GM23338 (cell line): ENCODE measurements around the gene HDAC5. TPM values are rescaled to one million over a fixed set of nuclear protein-coding genes. Genes with fewer than 3 reads are reported as not detected.
"Not testable (repeated sequence)": the region's sequence is repeated elsewhere in the genome, so short reads cannot be mapped to it uniquely, and the experiment has no call there.

Source experiments
- ATAC-seq: fragments of 200-7000 bp; cut with Tn5 transposase; 3 replicates; pipeline ENCODE4 v1.9.1; 2020
- DNase-seq: peaks from one replicate; pipeline ENCODE4 v3.0.0-alpha.2; 2015; ENCODE audit warnings: low spot score
- H2AFZ ChIP-seq: fragments of 200-600 bp; sonication (generic); 2 replicates; pipeline ENCODE4 v1.8.0; 2016; ENCODE audit warnings: antibody characterized with exemption, mild to moderate bottlenecking, moderate library complexity
- H3F3A ChIP-seq: fragments of 200-600 bp; sonication (generic); replicated peaks from 2 replicates; pipeline ENCODE4 v1.8.0; 2017; ENCODE audit warnings: antibody characterized with exemption, mixed run types, low read depth
- H3K27ac ChIP-seq: fragments of 200-600 bp; sonication (generic); 2 replicates; pipeline ENCODE4 v1.6.1; 2016; ENCODE audit warnings: low read depth
- H3K27me3 ChIP-seq: fragments of 200-600 bp; sonication (generic); 2 replicates; pipeline ENCODE4 v1.8.0; 2016; ENCODE audit warnings: mild to moderate bottlenecking, mixed run types, moderate library complexity; ENCODE audit not compliant: insufficient read depth
- H3K36me3 ChIP-seq: fragments of 200-600 bp; sonication (generic); 2 replicates; pipeline ENCODE4 v1.8.0; 2016; ENCODE audit warnings: mild to moderate bottlenecking; ENCODE audit not compliant: insufficient read depth
- H3K4me1 ChIP-seq: fragments of 200-600 bp; sonication (generic); 2 replicates; pipeline ENCODE4 v1.8.0; 2016; ENCODE audit warnings: mild to moderate bottlenecking, moderate library complexity; ENCODE audit not compliant: insufficient read depth
- H3K4me2 ChIP-seq: fragments of 200-600 bp; sonication (generic); 2 replicates; pipeline ENCODE4 v1.7.1; 2017; ENCODE audit warnings: mixed run types
- H3K4me3 ChIP-seq: fragments of 200-600 bp; sonication (generic); 2 replicates; pipeline ENCODE4 v1.6.1; 2016; ENCODE audit warnings: mixed run types
- H3K79me2 ChIP-seq: fragments of 200-600 bp; sonication (generic); replicated peaks from 2 replicates; pipeline ENCODE4 v1.8.0; 2017; ENCODE audit warnings: mild to moderate bottlenecking; ENCODE audit not compliant: insufficient read depth
- H3K9me2 ChIP-seq: fragments of 200-600 bp; sonication (generic); 2 replicates; pipeline ENCODE4 v1.8.0; 2017; ENCODE audit not compliant: insufficient read depth
- H4K20me1 ChIP-seq: fragments of 200-600 bp; sonication (generic); replicated peaks from 2 replicates; pipeline ENCODE4 v1.8.0; 2017; ENCODE audit warnings: mild to moderate bottlenecking; ENCODE audit not compliant: insufficient read depth
- H3K27ac Mint-ChIP-seq: 2 replicates; pipeline ENCODE4 v1.8.0; 2020; ENCODE audit warnings: inconsistent platforms, mild to moderate bottlenecking, moderate library complexity, mixed read lengths
- H3K27me3 Mint-ChIP-seq: 3 replicates; pipeline ENCODE4 v1.8.0; 2022; ENCODE audit warnings: low read depth, mild to moderate bottlenecking, moderate library complexity, mixed read lengths, inconsistent platforms; ENCODE audit not compliant: insufficient read depth, poor library complexity
- H3K36me3 Mint-ChIP-seq: 3 replicates; pipeline ENCODE4 v1.8.0; 2021; ENCODE audit warnings: low read depth, mild to moderate bottlenecking, inconsistent platforms, moderate library complexity, mixed read lengths
- H3K4me1 Mint-ChIP-seq: 3 replicates; pipeline ENCODE4 v1.8.0; 2020; ENCODE audit warnings: mild to moderate bottlenecking, inconsistent platforms, mixed read lengths
- H3K4me3 Mint-ChIP-seq: 3 replicates; pipeline ENCODE4 v1.8.0; 2021; ENCODE audit warnings: moderate library complexity, mild to moderate bottlenecking, inconsistent platforms, mixed read lengths
- H3K9me3 Mint-ChIP-seq: 3 replicates; pipeline ENCODE4 v1.8.0; 2020; ENCODE audit warnings: moderate library complexity, mild to moderate bottlenecking, inconsistent platforms, mixed read lengths
- CREB1 ChIP-seq: fragments of 250-450 bp; sonication (Bioruptor Pico); IDR thresholded peaks from 2 replicates; pipeline ENCODE4 v1.5.0; 2020; ENCODE audit warnings: low read depth, mild to moderate bottlenecking, moderate library complexity
- EZH2phosphoT487 ChIP-seq: fragments of 200-600 bp; sonication (generic); IDR thresholded peaks from one replicate; pipeline ENCODE4 v1.8.1; 2018; ENCODE audit warnings: antibody characterized with exemption; ENCODE audit not compliant: unreplicated experiment
- NANOG ChIP-seq: IDR thresholded peaks from 2 replicates; pipeline ENCODE4 v1.6.1; 2016; ENCODE audit warnings: antibody characterized with exemption, borderline replicate concordance
- STAT1 ChIP-seq: IDR thresholded peaks from one replicate; pipeline ENCODE4 v1.6.1; 2016; ENCODE audit warnings: antibody characterized with exemption; ENCODE audit not compliant: unreplicated experiment
- ZNF331 ChIP-seq: fragments of 250-450 bp; sonication (Bioruptor Pico); IDR thresholded peaks from 2 replicates; pipeline ENCODE4 v1.5.0; 2020; ENCODE audit warnings: low read depth, mild to moderate bottlenecking, moderate library complexity
- polyA plus RNA-seq: library from polyadenylated mRNA; unstranded; fragments of >200 nt; fragmentation: Nextera tagmentation; extraction: Ambion mirVana; gene quantifications from 2 replicates; pipeline ENCODE4 v1.2.1, GENCODE V29; 2016
- total RNA-seq: library from RNA; depleted of rRNA; stranded (reverse); fragments of >200 nt; shearing (Covaris generic); gene quantifications from 2 replicates; pipeline ENCODE4 v1.2.3, GENCODE V29; 2014
- TF ChIP-seq, protein P1 (sequence below): fragments of 250-450 bp; sonication (Bioruptor Pico); IDR thresholded peaks from 2 replicates; pipeline ENCODE4 v1.5.0; 2020; ENCODE audit warnings: mild to moderate bottlenecking, moderate library complexity
- TF ChIP-seq, protein P2 (sequence below), 2 experiments: fragments of 200-600 bp in 1 of 2; sonication (generic) in 1 of 2; conservative IDR thresholded peaks; 2 replicates each; pipeline versions ENCODE4 v1.5.1 to v1.6.1; 2016 to 2017; ENCODE audit warnings: antibody characterized with exemption in 2 of 2, low read depth in 2 of 2, mild to moderate bottlenecking in 2 of 2, moderate library complexity in 1 of 2

Gene HDAC5
- total and polyA plus RNA-seq, 2 experiments from 2014 or later: 16.9 to 71.1 TPM

DNA sequence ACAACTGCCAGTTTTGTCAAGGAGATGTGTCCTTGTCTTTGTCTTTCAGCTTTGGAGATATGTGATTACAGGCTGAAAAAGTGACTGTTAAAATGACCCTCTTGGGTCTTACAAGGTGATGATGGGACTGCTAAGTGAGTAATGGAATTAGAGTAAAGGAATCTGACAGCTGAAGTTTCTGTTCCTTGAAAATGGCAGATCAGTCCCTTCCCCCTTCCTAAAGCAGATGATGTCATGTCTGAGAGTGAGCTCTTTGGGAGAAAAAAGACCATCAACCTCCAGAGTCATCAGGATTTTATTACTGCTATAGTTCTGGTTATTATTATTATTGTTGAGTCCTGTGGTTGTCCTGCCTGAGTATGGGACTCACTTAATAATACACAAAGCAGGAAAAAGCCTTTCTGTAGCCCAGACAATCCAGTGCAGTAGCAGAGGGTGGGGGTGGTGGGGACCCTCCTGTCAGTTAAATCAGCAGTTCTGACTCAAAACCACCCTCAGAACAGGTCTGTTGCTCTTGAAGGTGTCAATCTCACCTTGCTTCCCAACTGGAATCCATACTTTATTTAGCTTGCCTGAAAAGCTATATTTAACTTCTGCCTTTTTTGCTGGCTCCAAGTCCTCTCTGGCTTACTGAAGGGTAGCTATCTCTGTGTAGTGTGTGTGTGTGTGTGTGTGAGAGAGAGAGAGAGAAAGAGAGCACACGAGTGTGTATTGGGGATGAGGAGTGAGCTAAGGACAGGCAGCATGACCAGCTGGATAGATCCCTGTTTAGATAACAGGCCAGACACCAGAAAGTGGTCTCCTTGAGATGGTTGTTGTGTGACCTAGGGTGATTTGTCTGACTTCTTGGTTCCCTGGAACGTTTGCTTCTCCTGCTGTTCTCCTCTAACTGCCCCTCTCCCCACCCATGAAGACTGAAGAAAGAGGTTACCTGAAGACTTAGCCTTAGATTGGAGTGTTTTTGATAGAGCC is 23.2 kb upstream of the HDAC5 start (continued):
- TF ChIP-seq, protein P1, sequence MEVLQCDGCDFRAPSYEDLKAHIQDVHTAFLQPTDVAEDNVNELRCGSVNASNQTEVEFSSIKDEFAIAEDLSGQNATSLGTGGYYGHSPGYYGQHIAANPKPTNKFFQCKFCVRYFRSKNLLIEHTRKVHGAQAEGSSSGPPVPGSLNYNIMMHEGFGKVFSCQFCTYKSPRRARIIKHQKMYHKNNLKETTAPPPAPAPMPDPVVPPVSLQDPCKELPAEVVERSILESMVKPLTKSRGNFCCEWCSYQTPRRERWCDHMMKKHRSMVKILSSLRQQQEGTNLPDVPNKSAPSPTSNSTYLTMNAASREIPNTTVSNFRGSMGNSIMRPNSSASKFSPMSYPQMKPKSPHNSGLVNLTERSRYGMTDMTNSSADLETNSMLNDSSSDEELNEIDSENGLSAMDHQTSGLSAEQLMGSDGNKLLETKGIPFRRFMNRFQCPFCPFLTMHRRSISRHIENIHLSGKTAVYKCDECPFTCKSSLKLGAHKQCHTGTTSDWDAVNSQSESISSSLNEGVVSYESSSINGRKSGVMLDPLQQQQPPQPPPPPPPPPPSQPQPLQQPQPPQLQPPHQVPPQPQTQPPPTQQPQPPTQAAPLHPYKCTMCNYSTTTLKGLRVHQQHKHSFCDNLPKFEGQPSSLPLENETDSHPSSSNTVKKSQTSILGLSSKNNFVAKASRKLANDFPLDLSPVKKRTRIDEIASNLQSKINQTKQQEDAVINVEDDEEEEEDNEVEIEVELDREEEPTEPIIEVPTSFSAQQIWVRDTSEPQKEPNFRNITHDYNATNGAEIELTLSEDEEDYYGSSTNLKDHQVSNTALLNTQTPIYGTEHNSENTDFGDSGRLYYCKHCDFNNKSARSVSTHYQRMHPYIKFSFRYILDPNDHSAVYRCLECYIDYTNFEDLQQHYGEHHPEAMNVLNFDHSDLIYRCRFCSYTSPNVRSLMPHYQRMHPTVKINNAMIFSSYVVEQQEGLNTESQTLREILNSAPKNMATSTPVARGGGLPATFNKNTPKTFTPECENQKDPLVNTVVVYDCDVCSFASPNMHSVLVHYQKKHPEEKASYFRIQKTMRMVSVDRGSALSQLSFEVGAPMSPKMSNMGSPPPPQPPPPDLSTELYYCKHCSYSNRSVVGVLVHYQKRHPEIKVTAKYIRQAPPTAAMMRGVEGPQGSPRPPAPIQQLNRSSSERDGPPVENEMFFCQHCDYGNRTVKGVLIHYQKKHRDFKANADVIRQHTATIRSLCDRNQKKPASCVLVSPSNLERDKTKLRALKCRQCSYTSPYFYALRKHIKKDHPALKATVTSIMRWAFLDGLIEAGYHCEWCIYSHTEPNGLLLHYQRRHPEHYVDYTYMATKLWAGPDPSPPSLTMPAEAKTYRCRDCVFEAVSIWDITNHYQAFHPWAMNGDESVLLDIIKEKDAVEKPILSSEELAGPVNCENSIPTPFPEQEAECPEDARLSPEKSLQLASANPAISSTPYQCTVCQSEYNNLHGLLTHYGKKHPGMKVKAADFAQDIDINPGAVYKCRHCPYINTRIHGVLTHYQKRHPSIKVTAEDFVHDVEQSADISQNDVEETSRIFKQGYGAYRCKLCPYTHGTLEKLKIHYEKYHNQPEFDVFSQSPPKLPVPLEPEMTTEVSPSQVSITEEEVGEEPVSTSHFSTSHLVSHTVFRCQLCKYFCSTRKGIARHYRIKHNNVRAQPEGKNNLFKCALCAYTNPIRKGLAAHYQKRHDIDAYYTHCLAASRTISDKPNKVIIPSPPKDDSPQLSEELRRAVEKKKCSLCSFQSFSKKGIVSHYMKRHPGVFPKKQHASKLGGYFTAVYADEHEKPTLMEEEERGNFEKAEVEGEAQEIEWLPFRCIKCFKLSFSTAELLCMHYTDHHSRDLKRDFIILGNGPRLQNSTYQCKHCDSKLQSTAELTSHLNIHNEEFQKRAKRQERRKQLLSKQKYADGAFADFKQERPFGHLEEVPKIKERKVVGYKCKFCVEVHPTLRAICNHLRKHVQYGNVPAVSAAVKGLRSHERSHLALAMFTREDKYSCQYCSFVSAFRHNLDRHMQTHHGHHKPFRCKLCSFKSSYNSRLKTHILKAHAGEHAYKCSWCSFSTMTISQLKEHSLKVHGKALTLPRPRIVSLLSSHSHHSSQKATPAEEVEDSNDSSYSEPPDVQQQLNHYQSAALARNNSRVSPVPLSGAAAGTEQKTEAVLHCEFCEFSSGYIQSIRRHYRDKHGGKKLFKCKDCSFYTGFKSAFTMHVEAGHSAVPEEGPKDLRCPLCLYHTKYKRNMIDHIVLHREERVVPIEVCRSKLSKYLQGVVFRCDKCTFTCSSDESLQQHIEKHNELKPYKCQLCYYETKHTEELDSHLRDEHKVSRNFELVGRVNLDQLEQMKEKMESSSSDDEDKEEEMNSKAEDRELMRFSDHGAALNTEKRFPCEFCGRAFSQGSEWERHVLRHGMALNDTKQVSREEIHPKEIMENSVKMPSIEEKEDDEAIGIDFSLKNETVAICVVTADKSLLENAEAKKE (CRISPR knock-in tag): no peak
- TF ChIP-seq NANOG (no peak), EZH2phosphoT487 (no peak)

DNA sequence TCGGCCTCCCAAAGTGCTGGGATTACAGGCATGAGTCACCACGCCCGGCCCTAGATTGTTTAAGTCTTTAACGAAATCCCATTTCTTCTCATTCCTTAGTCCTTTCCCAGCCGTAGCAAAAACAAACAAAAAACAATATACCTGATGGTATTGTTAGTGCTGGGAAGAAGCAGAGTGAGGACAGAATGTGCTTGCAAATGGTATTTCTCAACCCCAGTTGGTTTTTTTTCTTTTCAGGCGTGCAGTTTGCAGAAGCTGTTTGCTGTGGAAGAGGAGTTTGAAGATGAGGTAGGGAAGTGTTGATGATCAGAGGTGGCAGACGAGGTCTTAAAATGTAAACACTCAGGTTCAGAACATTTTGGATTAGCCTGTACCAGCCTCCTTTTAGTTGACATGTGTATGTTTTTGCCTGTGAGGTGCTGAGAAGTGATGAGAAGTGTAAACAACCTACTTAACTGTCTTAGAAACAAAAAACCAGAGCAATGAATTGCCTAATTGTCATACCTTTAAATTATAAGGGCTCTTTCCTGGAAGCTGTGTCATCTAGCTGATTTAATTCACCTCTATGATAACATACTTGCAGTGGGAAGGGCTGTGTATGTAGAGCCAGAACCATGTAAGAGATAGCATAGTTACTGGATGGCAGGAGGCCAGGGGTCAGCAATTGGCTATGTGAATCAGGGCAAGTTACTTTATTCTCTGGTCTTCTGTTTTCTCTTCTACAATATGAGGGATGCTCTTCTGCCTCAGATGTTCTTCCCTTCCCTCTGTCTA is 21.7 kb upstream of the HDAC5 start:
- Mint-ChIP-seq H3K27ac (no peak overlapping the region), H3K27me3 (peaks cover 4% of the 10 kb centered on the region), H3K9me3 (no peaks in the 10 kb centered on the region; the same call in 2 of the 3 replicates), H3K36me3 (peaks cover 49% of the 10 kb centered on the region), H3K4me1 (peaks cover 2% of the 10 kb centered on the region; the same call in 1 of the 3 replicates), H3K4me3 (no peak overlapping the region)
- Histone ChIP-seq H3K4me3 (no peak overlapping the region), H3K4me2 (no peak overlapping the region), H3K4me1 (no peaks in the 10 kb centered on the region), H2AFZ (no peak overlapping the region), H4K20me1 (peaks cover 5% of the 10 kb centered on the region; the same call in 1 of the 2 replicates), H3F3A (peaks cover 8% of the 10 kb centered on the region), H3K27me3 (no peaks in the 10 kb centered on the region), H3K79me2 (peaks cover 30% of the 10 kb centered on the region), H3K27ac (no peak overlapping the region), H3K36me3 (peaks cover 23% of the 10 kb centered on the region; the same call in 1 of the 2 replicates), H3K9me2 (no peaks in the 10 kb centered on the region)
- TF ChIP-seq STAT1 (no peak), ZNF331 (CRISPR knock-in tag) (no peak), EZH2phosphoT487 (no peak), CREB1 (CRISPR knock-in tag) (no peak), NANOG (no peak)
- TF ChIP-seq, protein P2, sequence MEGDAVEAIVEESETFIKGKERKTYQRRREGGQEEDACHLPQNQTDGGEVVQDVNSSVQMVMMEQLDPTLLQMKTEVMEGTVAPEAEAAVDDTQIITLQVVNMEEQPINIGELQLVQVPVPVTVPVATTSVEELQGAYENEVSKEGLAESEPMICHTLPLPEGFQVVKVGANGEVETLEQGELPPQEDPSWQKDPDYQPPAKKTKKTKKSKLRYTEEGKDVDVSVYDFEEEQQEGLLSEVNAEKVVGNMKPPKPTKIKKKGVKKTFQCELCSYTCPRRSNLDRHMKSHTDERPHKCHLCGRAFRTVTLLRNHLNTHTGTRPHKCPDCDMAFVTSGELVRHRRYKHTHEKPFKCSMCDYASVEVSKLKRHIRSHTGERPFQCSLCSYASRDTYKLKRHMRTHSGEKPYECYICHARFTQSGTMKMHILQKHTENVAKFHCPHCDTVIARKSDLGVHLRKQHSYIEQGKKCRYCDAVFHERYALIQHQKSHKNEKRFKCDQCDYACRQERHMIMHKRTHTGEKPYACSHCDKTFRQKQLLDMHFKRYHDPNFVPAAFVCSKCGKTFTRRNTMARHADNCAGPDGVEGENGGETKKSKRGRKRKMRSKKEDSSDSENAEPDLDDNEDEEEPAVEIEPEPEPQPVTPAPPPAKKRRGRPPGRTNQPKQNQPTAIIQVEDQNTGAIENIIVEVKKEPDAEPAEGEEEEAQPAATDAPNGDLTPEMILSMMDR (conservative IDR thresholded peaks at IDR 0.05; ENCODE audit: low read depth in 2 of 2): no peak
- ATAC-seq (no peak), DNase-seq (no peak)

DNA sequence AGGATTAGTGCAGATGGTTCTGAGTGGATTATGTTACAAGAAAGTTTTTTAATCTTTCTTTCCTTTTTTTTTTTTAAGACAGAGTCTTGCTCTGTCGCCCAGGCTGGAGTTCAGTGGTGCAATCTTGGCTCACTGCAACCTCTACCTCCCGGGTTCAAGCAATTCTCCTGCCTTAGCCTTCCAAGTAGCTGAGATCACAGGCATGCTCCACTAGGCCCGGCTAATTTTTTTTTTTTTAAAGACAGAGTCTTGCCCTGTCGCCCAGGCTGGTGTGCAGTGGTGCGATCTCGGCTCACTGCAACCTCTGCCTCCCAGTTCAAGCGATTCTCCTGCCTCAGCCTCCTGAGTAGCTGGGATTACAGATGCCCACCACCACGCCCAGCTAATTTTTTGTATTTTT is 20.5 kb upstream of the HDAC5 start:
- H3K27me3 Mint-ChIP-seq, H3K4me1 ChIP-seq, H3K4me3 ChIP-seq, H3K9me3 Mint-ChIP-seq, H3K27me3 ChIP-seq, ATAC-seq, H4K20me1 ChIP-seq, H3K4me2 ChIP-seq, DNase-seq, H3K27ac ChIP-seq, H3K9me2 ChIP-seq, H2AFZ ChIP-seq, H3K27ac Mint-ChIP-seq, H3K4me1 Mint-ChIP-seq: not testable (repeated sequence)
- Histone ChIP-seq H3F3A (peaks cover 11% of the 10 kb centered on the region), H3K79me2 (peaks cover 21% of the 10 kb centered on the region), H3K36me3 (peaks cover 23% of the 10 kb centered on the region; the same call in 1 of the 2 replicates)
- Mint-ChIP-seq H3K36me3 (peaks cover 37% of the 10 kb centered on the region), H3K4me3 (peak overlapping the region; percentile 45; the same call in 1 of the 3 replicates)
